Central memory CD4-positive, alpha-beta T cell (primary cell): ENCODE measurements around the gene CDC42EP2.

Source experiments
- DNase-seq: peaks from one replicate; pipeline ENCODE4 v3.0.0; 2022

CDC42EP2 gene

GRCh38 chr11:65362320-65362931, 47.8 kb downstream of the CDC42EP2 start:
- DNase-seq = no peak

- no peak for DNase-seq
Measured at GRCh38 chr11:65362966-65363365, 48.3 kb downstream of the CDC42EP2 start.

GRCh38 chr11:65363770-65364169, 49.1 kb downstream of the CDC42EP2 start:
- no peak for DNase-seq

- peak; percentile 64 for DNase-seq
Measured at GRCh38 chr11:65366340-65366773, 51.7 kb downstream of the CDC42EP2 start.

- DNase-seq = no peak
Measured at GRCh38 chr11:65370659-65371049, 56.0 kb downstream of the CDC42EP2 start.
